ENCODE results near the gene VSNL1. TPM values are rescaled to one million over a fixed set of nuclear protein-coding genes. Genes with fewer than 3 reads are reported as not detected.

The VSNL1 gene
- total RNA-seq, 1 experiment from 2014 or later, result 9.9 TPM

GRCh38 chr2:17583166-17583565 is 42.7 kb downstream of the VSNL1 start:
- H3T11ph ChIP-seq (ENCODE audit: low read length), result no peak overlapping the region
- H3K23me2 ChIP-seq (ENCODE audit: insufficient read length, low read depth, low read length, poor library complexity, severe bottlenecking), result no peaks in the 10 kb centered on the region
- no peak overlapping the region for H2BK20ac ChIP-seq (ENCODE audit: low read depth, low read length, poor library complexity, severe bottlenecking)
- H2BK15ac ChIP-seq (ENCODE audit: low read depth, low read length), result no peak overlapping the region
- no peak overlapping the region for H3K4me2 ChIP-seq (ENCODE audit: insufficient read depth, insufficient read length, low read length)
- H3K56ac ChIP-seq (ENCODE audit: insufficient read length, low read depth, low read length), result no peak overlapping the region
- H3K9me3 ChIP-seq (ENCODE audit: control insufficient read depth, low read depth, low read length), result no peaks in the 10 kb centered on the region
- no peak overlapping the region for H3K4me3 Mint-ChIP-seq
- H3K23ac ChIP-seq (ENCODE audit: insufficient read length, low read depth, low read length), result no peak overlapping the region
- H3K18ac ChIP-seq (ENCODE audit: insufficient read length, low read depth, low read length), result no peak overlapping the region
- H4K5ac ChIP-seq (ENCODE audit: insufficient read length, low read depth, low read length), result no peak overlapping the region
- no peaks in the 10 kb centered on the region for H3K27me3 Mint-ChIP-seq (ENCODE audit: low read depth)
- H3K4ac ChIP-seq (ENCODE audit: low read depth, low read length), result no peak overlapping the region
- H3K27ac ChIP-seq (ENCODE audit: insufficient read length, low read depth, low read length), result no peak overlapping the region
- H3K36me3 Mint-ChIP-seq (ENCODE audit: insufficient read depth in 1 of 3, low read depth in 3 of 3), result peaks cover 0 to 13% (median 2%) of the 10 kb centered on the region in 3 experiments; a peak in 4 of 7 replicates
- TF ChIP-seq CTCF (conservative IDR thresholded peaks at IDR 0.05), result no peak
- H3K79me2 ChIP-seq (ENCODE audit: insufficient read depth, low read length), result peaks cover 22% of the 10 kb centered on the region; the same call in 1 of the 2 replicates
- peaks cover 3% of the 10 kb centered on the region for H3K79me1 ChIP-seq (ENCODE audit: insufficient read depth, low read depth, low read length, poor library complexity, severe bottlenecking)
- no peaks in the 10 kb centered on the region for H4K20me1 ChIP-seq (ENCODE audit: control insufficient read depth, insufficient read depth, insufficient read length)
- no peak overlapping the region for H2AFZ ChIP-seq (ENCODE audit: low read length)
- H2BK120ac ChIP-seq (ENCODE audit: low read depth, low read length, poor library complexity, severe bottlenecking), result no peak overlapping the region
- no CpG with 5 or more reads among the region's 2 CpGs for WGBS (ENCODE audit: extremely low coverage, insufficient read length, low lambda C conversion rate)
- H3K4me1 Mint-ChIP-seq, result peaks cover 37 to 42% of the 10 kb centered on the region in 2 experiments
- H3K27ac Mint-ChIP-seq, result no peak overlapping the region
- no peak overlapping the region for H2BK5ac ChIP-seq (ENCODE audit: insufficient read length, low read length)
- H2BK12ac ChIP-seq (ENCODE audit: insufficient read length, low read depth, low read length), result no peak overlapping the region
- H2AK5ac ChIP-seq (ENCODE audit: insufficient read length, low read length), result no peak overlapping the region
- no peak overlapping the region for H4K8ac ChIP-seq (replicated peaks; ENCODE audit: insufficient read length, low read depth, low read length)
- no peak overlapping the region for H4K91ac ChIP-seq (ENCODE audit: insufficient read length, low read depth, low read length)
- H3K14ac ChIP-seq (ENCODE audit: insufficient read depth, low read length), result no peak overlapping the region
- no peak for DNase-seq
- H3K4me1 ChIP-seq (ENCODE audit: insufficient read depth, low read length), result peaks cover 14% of the 10 kb centered on the region
- H3K9me3 Mint-ChIP-seq, result no peaks in the 10 kb centered on the region
- H3K27me3 ChIP-seq (ENCODE audit: insufficient read depth, low read length), result no peaks in the 10 kb centered on the region
- H3K9ac ChIP-seq (ENCODE audit: extremely low read depth, insufficient read length, low read length), result no peak overlapping the region
